Forelimb muscle (tissue), 1 donor: ENCODE data around the gene MEGF11. TPM values are rescaled to one million over a fixed set of nuclear protein-coding genes. Genes with fewer than 3 reads are reported as not detected.

Experiments used
- DNase-seq: peaks from one replicate; pipeline ENCODE4 v3.0.0-alpha.2; 2013; ENCODE audit warnings: low read depth
- polyA plus RNA-seq: library from polyadenylated mRNA; unstranded; fragments of 120-200 nt; gene quantifications from one replicate; pipeline ENCODE4 v1.2.1, GENCODE V29; 2013; ENCODE audit not compliant: insufficient read length

The MEGF11 gene
- polyA plus RNA-seq, 1 donor: 0.28 TPM

DNA sequence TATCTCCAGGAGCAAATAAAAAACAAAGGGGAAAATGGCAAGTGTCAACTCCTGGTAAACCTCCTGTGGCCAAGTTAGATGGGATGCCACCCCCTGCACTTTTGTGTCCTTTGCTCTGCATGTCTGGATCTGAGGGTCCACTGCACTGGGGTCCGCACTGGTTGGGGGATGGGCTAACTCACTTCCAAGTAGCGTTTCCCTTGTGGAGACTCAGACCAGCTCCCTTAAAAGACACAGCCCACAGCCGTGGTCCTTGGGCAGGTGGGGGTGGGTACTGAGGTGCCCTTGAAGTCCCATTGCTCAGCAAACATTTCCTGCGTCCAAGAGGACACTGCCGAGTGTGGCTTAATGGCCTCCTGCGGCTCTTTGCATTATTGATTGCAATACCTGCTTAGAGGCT, 188.2 kb downstream of the MEGF11 start:
- DNase-seq: no peak

- no peak for DNase-seq
Observed at GRCh38 chr15:66063147-66063546, 190.4 kb downstream of the MEGF11 start.

DNA sequence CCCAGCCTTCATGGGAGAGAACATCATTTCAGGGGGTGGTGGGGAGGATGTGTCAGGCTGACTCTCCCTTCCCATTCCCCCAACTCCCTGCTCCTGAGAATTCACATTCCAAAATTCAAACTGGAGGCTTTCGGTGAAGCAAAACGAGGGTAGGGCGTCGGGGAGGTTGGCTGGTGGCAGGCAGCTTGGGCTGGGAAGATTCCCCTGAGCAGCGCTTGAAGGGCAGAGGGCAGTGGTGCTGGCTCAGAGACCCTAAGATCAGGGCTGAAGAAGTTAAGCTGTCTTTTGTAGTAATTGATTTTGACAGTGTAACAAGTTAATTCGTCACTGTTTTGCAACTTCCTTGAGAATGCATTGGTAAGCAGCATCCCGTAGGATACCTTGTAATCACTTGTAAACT, 196.5 kb downstream of the MEGF11 start:
- no peak for DNase-seq

DNA sequence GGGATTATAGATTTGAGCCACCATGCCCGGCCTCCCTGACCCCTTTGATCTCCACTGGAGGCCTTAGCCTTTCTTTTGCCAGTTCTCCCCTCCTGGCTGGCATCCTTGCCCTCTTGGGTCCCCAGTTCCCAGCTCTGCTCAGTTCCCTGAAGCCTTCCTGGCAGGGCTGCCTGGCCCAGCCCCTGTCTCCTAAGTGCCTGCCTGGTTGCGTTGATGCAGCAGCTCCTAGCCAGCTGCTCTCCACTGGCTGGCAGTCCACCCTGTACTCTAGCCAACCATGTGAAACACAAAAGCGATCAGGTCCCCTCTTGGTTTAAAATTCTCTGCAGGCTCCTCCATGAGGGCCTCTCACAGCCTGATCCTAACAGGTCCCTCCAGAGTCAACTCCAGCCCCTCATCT, 199.6 kb downstream of the MEGF11 start:
- no peak for DNase-seq

DNA sequence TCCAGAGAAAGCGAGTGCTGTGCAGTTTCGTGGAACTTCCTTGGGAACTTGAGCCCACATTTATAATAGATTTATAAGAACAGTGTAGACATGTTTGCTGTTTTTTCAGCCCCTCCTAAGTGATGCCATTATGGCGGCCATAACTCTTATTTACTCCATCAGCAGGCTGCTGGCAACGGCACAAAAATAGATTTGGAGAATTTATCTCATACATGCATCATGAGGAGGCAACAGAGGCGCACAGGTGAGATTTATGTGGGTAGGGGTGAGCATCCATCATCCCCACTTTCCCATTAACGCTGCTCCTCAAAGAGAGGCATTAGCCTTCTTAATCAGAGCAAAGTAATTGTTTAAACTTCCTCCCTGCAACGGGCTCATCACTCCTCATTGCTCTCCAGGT, 201.7 kb downstream of the MEGF11 start:
- DNase-seq: no peak

DNA sequence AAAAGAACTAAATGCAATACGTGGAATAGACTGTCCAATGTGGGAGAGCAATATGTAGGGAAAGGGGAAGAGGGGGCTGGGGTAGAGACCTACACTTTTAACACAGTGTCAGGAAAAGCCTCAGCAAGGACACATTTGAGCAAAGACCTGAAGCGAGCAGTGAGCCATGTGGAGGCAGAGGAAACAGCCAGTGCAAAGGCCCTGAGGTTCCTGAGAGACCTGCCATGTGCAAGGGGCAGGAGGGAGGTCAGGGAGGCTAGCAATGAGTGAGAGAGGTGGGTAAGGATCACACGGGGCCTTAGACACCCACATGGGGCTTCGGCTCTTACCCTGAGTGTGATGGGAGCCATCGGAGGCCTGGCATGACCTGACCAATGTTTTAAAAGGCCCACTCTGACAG, 203.3 kb downstream of the MEGF11 start:
- DNase-seq: no peak

GRCh38 chr15:66049353-66049752, 204.2 kb downstream of the MEGF11 start:
- no peak for DNase-seq

DNA sequence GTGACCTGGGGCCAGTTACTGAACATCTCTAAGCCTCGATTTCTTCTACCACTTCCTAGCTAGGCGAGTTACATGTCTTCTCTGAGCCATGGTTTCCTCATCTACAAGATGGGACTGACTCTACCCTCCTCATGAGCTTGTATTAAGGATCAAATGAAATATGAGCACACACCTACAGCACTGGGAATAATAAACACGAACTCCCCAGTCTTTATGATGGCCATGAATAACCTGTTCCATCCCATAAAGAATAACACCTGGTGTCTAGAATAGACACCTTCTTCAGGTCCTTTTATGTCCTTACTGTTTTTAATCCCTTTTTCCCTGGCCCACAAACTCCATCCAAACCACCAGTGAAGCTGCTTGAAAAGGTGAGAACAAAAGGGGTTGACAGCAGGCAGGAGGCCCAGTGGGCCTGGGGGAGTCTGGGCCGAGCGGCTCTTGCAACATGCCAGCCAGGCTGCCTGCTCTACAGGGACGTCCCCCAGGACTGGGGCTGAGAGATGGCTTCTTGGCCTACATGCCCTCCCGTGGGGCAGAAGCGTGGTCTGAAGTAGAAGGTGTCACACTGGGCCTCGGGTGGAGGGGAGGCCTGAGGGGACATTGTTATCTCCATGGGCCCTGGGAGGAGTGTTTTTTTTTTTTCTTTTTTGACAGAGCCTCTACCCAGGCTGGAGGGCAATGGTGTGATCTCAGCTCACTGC, 206.1 kb downstream of the MEGF11 start:
- no peak for DNase-seq

DNA sequence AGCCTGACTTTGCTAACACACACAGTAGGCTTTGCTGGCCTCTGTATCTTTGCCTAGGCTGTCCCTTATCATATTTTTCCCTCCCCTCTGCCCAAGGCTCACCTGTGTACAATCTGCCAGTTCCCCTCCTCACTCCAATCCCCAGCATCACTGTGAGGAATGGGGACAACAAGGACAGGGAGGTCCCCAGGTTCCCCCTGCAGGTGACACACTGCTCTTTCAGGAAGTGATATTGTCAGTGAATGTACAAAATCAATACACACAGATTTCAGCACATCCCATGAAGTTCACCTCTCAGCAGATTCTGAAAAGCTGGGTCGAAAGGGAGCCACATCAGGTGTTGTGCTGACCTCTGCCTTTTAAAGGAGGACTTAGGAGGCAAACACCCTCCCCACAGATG, 206.8 kb downstream of the MEGF11 start:
- no peak for DNase-seq

DNA sequence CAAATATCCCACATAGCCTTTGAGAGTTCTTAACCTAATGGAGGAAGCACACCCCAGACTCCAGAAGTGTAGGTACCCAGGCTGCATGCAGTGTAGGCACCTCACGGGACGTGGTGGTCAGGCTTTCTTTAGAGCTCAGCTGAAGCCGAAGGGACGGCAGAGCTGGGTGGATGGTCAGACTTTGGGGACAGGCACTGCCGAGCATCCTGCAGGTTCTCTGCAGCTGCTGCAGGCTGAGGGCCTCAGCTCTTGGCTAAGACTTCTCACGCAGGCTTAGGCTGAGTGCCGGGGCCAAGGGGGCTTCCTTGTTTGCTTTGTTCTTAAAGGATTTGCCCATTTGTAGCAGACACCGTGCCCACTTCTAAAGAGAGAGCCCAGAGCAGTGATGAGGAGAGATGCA, 207.2 kb downstream of the MEGF11 start:
- no peak for DNase-seq

GRCh38 chr15:66045542-66045941, 208.0 kb downstream of the MEGF11 start:
- no peak for DNase-seq

GRCh38 chr15:66044837-66045236, 208.7 kb downstream of the MEGF11 start:
- DNase-seq: no peak

DNA sequence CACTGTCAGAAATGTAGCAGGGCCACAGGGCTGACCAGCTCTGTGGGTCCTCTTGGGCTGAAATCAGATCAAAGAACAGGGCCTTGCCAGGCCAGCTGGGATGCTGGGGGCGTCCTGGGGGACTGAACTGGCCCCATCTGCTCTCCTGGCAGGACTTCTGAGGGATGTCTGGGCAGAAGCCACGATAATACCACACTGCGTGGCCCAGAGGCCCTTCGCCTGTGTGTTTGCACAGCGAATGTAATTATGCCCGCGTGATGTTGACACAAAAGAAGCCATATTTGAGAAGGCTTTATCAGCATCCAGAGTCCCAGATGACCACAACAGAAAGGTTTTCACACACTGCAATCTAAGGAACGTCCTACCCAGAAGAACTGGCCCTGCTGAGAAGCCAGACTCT, 210.3 kb downstream of the MEGF11 start:
- no peak for DNase-seq

DNA sequence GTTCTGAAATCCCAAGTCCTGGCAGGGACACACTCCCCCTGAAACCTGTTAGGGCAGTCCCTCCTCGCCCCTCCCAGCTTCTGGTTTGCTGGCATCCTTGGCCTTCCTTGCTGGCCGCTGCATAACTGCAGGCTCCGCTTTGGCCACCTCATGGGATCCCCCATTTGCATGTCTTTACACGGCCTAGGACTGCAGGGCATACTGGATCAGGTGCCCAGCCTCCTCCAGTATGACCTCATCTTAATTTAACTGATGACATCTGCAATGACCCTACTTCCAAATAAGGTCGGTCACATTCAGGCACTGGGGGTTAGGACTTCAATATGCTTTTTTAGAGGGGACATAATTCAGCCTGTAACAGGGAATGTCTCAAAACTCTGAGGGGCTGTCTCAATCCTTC, 210.9 kb downstream of the MEGF11 start:
- no peak for DNase-seq

DNA sequence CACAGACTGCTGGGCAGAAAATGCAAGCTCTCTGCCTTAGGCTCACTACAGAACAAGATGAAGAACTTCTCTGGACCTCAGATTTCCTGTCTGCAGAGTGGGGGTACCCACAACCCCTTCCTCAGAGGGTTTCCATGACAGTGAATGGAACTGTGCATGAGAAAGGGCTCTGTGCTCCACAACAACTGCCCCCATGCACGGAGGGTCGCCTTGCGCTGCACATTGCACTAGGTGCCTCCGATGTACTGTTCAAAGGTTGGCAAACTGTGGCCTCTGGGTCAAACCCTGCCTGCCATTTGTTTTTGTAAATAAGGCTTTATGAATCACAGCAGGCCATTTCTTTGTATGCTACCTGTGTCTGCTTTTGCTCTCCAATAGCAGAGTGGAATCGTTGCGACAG, 212.3 kb downstream of the MEGF11 start:
- DNase-seq: no peak

GRCh38 chr15:66040211-66040892, 213.2 kb downstream of the MEGF11 start:
- DNase-seq: no peak

DNA sequence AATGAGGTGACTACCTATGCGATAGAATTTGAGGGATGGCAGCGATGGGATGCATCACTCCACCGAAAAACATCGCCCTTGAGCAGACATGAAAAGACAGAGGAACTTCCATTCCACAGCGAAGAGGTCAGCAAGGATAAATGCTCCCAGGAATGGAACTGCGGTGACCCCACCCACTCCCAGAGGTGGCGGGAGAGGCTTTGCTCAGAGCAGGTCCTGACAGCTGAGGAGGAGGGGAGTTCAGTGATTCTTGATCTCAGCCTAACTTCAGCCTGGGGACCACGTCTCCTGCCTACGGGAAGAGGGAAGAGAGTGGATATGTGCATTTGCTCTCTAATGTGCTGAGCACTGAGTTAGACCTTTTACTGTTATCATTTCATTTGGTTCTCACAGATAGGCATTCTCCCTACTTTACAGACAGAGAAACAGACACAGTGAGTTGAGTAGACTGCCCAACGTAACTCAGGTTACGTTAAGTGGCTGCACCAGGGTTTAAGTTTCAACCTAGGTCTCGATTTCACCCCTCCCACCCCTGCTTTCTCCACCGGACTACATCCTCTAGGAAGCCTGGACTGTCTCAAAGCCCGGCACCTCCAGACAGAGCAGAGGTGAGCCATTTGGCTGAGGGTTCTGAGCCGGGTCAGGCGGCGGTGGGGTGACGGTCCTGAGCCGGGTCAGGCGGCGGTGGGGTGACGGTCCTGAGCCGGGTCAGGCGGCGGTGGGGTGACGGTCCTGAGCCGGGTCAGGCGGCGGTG, 214.3 kb downstream of the MEGF11 start:
- DNase-seq: no peak

- no peak for DNase-seq
Observed at GRCh38 chr15:66038387-66039116, 215.0 kb downstream of the MEGF11 start.

- DNase-seq: no peak
Observed at GRCh38 chr15:66036859-66037258, 216.7 kb downstream of the MEGF11 start.

GRCh38 chr15:66035901-66036300, 217.6 kb downstream of the MEGF11 start:
- DNase-seq: no peak

GRCh38 chr15:66033143-66033542, 220.4 kb downstream of the MEGF11 start:
- DNase-seq: no peak

DNA sequence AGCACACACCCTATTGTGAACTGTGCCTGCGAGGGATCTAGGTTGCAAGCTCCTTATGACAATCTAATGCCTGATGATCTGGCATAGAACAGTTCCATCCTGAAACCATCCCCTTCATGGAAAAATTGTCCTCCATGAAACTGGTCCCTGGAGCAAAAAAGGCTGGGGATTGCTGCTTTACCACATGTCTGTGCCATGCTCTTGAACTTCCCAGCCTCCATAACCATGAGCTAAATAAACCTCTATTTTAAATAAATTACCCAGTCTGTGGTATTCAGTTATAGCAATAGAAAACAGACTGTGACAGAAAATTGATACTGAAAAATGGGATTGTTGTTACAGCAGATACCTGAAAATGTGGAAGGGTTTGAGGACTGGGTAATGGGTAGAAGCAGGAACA, 221.5 kb downstream of the MEGF11 start:
- DNase-seq: no peak
